ENCODE results near the gene FBXW7.
"Not testable (repeated sequence)": the region's sequence is repeated elsewhere in the genome, so short reads cannot be mapped to it uniquely, and the experiment has no call there.

The FBXW7 gene

DNA sequence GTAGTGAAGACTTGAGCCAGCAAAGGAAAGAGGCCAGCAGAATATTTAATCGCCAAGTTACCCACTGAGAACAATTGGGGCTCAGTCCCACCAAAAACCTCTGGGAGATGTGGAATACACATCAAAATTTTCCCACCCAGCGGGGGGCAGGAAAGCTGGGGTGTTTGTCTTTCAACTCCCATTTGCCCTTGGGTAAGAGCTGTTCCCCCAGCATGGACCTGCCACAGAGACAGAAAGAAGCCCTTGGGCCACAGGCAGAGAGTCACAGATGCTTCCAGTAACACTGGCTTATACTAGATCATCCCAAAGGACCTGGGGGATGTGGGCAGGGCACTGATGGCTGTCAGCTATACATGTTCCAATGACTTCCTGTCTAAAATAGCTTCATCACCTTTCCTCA, 18.9 kb upstream of the FBXW7 start:
- TF ChIP-seq, protein P1, sequence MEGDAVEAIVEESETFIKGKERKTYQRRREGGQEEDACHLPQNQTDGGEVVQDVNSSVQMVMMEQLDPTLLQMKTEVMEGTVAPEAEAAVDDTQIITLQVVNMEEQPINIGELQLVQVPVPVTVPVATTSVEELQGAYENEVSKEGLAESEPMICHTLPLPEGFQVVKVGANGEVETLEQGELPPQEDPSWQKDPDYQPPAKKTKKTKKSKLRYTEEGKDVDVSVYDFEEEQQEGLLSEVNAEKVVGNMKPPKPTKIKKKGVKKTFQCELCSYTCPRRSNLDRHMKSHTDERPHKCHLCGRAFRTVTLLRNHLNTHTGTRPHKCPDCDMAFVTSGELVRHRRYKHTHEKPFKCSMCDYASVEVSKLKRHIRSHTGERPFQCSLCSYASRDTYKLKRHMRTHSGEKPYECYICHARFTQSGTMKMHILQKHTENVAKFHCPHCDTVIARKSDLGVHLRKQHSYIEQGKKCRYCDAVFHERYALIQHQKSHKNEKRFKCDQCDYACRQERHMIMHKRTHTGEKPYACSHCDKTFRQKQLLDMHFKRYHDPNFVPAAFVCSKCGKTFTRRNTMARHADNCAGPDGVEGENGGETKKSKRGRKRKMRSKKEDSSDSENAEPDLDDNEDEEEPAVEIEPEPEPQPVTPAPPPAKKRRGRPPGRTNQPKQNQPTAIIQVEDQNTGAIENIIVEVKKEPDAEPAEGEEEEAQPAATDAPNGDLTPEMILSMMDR (IDR thresholded peaks at IDR 0.05; ENCODE audit: low read length, missing control alignments): no peak
- no peak for DNase-seq (ENCODE audit: low read depth)
- H3K4me3 ChIP-seq (replicated peaks; ENCODE audit: low read depth, low read length): no peak overlapping the region

DNA sequence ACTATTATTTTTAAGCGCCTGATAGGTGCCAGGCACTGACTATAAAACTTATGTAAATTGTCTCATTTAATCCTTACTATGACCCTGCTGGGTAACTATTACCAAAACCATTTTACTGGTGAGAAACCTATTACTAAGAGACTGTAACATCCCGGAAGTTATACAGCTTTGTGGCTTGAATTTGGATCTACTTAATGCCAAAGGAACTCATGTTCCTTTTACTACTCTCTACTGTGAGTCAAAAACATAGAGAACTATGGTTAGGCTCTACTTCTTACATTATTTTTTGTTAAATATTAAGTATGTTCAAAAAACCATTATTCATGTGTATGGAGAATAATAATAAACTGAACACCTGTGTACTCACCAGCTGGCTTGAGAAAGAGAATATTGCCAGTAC, 14.8 kb upstream of the FBXW7 start:
- not testable (repeated sequence) for H3K4me3 ChIP-seq (replicated peaks; ENCODE audit: low read depth, low read length); DNase-seq (ENCODE audit: low read depth)

DNA sequence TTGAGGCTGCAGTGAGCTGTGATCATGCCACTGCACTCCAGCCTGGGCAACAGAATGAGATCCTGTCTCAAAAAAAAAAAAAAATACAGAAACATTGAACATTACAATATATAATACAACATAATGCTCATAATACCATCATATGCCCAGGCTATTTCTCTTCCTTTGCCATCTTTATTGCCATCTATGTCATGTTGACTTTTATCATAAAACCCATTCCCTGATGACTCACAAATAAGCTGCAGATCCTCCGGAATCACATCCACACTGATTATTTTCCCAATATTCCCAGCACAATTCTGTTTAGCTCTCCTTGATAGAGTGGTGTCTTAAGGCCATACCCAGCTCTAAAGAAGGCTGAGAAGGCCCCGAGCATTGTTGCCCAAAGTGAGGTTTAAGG, 9.2 kb upstream of the FBXW7 start:
- TF ChIP-seq, protein P1 (IDR thresholded peaks at IDR 0.05; ENCODE audit: low read length, missing control alignments): no peak
- no peak for DNase-seq (ENCODE audit: low read depth)
- H3K4me3 ChIP-seq (replicated peaks; ENCODE audit: low read depth, low read length): no peak overlapping the region

DNA sequence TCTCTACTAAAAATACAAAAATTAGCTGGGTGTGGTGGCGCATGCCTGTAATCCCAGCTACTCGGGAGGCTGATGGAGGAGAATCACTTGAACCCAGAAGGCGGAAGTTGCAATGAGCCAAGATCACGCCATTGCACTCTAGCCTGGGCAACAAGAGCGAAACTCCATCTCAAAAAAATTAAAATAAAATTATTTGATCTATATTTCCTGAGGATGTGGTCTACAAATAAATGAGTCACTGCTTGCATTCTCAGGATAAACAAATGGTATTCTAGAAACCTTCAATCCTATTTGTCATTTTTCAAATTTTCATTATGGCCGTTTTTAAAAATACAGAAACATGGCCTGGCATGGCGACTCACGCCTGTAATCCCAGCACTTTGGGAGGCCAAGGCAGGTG, 8.6 kb upstream of the FBXW7 start:
- DNase-seq (ENCODE audit: low read depth); H3K4me3 ChIP-seq (replicated peaks; ENCODE audit: low read depth, low read length): not testable (repeated sequence)

DNA sequence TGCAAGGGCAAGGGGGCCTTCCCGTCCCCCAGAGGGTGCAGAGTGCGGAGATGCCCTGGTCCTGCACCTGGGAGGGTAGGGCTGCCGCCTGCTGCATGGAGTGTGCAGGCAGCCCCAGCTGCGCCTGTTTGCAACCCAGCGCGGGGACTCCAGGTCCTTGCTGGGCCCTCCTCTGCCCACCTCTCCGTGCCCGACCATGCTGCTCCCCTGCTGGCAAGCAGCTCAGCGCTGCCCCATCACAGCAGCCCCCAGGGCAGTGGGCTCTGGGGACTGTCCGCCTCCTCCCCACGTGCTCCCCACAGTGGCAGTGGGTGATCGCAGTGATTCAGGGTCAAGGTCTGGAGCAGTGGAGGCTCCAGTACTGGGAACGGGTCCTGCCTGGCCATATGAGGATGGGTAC, 5.0 kb upstream of the FBXW7 start:
- TF ChIP-seq, protein P1 (IDR thresholded peaks at IDR 0.05; ENCODE audit: low read length, missing control alignments): no peak
- no peak overlapping the region for H3K4me3 ChIP-seq (replicated peaks; ENCODE audit: low read depth, low read length)
- no peak for DNase-seq (ENCODE audit: low read depth)

DNA sequence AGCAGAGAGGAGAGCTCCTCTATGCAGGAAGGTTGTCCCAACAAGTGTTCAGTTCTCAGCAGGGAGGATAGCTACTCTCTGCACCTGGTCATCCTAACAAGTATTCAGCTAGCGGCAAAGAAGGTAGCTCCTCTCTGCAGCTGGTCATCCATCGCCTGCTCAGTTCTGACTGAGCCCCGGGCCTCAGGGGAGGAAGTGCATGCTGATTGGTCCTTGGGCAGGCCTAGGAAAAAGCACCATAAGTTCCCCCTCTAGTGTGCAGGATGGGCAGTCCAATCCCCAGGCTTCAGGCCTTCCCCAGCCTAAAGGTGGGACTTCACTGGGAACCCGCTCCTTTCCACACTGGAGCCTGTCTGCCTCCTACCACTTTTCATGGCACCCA, 4.4 kb upstream of the FBXW7 start:
- TF ChIP-seq, protein P1 (IDR thresholded peaks at IDR 0.05; ENCODE audit: low read length, missing control alignments): no peak
- H3K4me3 ChIP-seq (replicated peaks; ENCODE audit: low read depth, low read length): no peak overlapping the region
- DNase-seq (ENCODE audit: low read depth): no peak

DNA sequence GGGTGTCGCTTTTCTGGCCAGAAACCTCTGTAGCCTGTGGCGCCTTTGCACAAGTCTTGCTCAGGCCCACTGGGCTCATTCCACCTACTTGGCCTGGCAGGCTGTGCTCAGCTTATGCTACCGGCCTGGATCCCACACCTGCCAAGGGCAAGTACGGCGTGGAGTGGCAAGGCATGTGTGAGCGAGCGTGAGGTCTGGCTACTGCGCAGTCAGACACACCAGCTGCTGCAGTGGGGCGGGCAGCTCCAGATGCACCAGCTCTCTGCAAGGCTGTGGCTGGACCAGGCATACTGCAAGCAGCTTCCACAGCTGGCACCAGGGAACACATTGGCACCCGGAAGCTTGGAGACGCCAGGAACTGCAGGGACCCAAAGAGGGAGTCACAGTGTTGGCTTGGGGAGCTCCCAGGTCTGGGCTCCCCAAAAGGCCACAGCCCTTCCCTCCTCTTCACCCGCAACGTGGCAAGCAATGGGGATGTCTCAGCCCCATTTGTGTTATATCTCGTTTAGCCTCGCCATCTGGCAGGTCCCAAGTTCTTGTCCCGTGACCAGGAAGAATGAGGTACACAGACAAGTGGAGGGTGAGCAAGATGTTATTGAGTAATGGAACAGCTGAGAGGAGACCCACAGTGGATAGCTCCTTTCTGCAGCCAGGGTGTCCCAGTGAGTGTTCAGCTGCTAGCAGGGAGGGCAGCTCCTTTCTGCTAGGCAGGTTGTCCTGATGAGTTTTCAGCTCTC, 3.8 kb upstream of the FBXW7 start:
- no peak for DNase-seq (ENCODE audit: low read depth)
- TF ChIP-seq, protein P1 (IDR thresholded peaks at IDR 0.05; ENCODE audit: low read length, missing control alignments): no peak
- H3K4me3 ChIP-seq (replicated peaks; ENCODE audit: low read depth, low read length): no peak overlapping the region

DNA sequence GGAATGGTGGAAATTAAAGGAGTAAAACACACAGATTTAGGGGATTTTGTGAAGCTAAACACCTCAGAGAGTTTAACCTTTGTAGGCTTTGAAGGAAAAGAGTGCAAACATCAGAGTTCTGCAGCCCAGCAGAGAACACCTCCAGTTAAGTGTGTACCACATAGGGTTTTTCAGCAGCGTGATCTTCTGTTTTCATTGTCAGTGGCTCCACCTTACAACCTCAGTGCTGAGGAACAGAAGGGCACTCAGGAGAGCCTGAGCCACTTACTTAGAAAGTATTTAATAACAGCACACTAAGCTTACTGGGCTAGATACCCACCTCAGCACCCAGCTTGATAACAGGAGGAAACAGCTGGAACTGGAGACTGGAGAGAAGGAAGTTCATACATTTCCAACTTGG, 2.0 kb upstream of the FBXW7 start:
- DNase-seq (ENCODE audit: low read depth): no peak
- no peak overlapping the region for H3K4me3 ChIP-seq (replicated peaks; ENCODE audit: low read depth, low read length)

More for the DNA sequence above, 2.0 kb upstream of the FBXW7 start:
- TF ChIP-seq, protein P1 (IDR thresholded peaks at IDR 0.05; ENCODE audit: low read length, missing control alignments): no peak

All from fibroblast of pulmonary artery (primary cell).